ENCODE results near the gene CHN2.

The CHN2 gene

DNA sequence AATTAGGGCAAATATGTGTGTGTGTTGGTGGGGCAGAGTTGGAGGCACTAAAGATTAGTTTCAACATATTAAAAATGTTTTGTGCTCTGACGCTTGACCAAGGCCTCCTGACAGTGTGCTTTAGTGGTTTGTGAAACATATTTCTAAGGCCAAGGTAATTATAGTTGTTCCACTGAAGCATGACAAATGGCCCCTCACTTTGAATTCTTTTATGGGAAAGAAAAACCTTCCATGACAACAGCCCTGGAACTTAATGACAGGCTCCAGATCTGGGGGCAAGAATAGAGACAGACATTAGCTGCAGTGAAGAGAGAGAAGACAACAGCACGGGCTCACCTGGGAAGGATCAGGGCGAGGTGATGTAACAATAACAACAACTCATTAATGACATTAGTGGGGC is 155.8 kb downstream of the CHN2 start:
- TF ChIP-seq, protein P1, sequence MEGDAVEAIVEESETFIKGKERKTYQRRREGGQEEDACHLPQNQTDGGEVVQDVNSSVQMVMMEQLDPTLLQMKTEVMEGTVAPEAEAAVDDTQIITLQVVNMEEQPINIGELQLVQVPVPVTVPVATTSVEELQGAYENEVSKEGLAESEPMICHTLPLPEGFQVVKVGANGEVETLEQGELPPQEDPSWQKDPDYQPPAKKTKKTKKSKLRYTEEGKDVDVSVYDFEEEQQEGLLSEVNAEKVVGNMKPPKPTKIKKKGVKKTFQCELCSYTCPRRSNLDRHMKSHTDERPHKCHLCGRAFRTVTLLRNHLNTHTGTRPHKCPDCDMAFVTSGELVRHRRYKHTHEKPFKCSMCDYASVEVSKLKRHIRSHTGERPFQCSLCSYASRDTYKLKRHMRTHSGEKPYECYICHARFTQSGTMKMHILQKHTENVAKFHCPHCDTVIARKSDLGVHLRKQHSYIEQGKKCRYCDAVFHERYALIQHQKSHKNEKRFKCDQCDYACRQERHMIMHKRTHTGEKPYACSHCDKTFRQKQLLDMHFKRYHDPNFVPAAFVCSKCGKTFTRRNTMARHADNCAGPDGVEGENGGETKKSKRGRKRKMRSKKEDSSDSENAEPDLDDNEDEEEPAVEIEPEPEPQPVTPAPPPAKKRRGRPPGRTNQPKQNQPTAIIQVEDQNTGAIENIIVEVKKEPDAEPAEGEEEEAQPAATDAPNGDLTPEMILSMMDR (IDR thresholded peaks at IDR 0.05) = no peak

DNA sequence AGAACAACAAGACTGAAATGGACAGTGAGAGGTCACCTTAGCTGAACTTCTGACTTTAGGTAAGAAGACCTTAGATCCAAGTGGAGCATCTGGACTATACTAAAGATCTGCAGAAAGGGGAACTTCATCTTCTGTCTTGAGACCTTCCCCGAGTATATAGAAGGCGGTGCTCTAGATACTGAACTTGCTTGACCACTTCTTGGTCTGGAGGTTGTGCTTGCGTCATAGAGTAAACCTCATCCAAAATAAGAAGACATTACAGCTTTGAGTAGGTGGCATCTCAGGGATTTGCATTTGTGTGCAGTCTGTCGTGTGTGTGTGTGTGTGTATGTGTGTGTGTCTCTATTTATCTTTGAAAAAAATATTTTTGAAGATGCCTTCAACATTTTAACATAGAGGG is 157.5 kb downstream of the CHN2 start:
- TF ChIP-seq, protein P1 (IDR thresholded peaks at IDR 0.05) = no peak

DNA sequence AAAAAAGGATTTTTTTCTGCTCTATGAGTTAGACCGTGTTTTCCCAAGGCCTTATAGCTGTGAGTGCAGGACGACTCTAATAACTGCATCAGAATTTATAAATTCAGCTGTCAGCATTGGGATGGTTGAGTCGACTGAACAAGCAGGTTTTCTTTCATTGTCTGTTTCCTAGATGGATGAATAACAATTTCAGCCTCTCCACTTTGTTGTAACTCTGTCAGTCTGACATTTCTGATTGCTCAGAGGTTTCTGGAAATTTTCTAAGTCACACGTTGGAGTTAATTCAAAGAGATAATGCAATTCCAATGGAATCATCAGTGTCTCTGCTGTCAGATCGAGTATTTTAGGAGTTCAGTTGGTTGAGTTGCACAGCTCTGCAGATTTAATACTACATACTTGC is 159.2 kb downstream of the CHN2 start:
- TF ChIP-seq, protein P1 (IDR thresholded peaks at IDR 0.05) = no peak

DNA sequence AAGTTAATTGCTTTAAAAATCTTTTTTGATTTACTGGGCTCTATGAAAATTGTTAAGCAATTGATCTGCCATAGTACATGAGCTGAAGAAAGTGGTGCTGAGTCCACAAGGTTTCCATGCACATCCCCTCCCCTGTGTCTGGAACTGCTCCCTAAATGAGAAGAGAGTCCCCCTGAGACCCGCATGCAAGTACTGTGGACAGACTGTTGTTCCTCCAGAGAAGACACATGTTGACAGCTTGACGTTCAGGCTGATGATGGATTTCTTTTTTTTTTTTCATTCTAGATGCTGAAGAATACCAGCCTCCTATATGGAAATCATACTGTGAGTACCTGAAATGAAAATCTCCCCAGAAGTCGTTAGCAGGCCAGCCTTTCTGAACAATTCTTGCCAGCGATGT is 159.8 kb downstream of the CHN2 start:
- TF ChIP-seq, protein P1 (IDR thresholded peaks at IDR 0.05) = no peak

DNA sequence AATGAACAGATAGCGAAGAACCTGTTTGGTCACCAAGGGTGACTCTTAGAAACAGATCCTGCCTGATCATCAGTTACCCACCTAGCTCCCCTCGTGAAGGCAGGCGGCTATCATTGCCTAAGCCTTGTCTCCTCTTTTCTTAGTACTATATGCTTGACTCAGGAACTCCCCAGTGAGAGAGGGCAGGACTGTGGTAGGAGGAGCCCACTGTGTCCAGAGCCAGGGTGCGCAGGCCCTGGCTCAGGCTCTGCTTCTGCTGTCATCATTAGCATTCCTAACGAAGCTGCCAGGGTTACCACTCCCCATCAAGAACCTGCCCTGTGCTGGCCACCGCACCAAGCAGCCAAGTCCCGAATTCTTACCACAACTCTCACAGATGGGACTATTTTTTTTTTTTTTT is 160.8 kb downstream of the CHN2 start:
- TF ChIP-seq, protein P1 (IDR thresholded peaks at IDR 0.05) = no peak

DNA sequence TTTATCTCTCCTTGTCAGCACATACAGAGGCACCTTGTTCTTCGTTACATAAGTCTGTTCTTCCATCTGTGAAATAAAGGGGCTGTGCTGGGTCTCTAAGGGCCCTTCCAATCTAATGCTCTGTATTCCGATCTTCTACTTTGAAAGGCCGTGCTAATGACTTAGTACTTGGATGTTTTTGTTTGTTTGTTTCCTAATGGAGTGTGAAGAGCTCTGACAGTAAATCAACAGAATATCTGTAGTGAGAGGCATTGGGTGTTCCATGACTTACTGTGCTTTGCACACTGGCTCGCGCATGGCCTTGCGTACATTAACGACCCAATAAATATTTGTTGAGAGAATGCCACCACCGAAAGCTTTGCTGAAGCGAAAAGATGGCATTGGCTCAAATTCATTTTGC is 162.1 kb downstream of the CHN2 start:
- TF ChIP-seq, protein P1 (IDR thresholded peaks at IDR 0.05) = no peak

DNA sequence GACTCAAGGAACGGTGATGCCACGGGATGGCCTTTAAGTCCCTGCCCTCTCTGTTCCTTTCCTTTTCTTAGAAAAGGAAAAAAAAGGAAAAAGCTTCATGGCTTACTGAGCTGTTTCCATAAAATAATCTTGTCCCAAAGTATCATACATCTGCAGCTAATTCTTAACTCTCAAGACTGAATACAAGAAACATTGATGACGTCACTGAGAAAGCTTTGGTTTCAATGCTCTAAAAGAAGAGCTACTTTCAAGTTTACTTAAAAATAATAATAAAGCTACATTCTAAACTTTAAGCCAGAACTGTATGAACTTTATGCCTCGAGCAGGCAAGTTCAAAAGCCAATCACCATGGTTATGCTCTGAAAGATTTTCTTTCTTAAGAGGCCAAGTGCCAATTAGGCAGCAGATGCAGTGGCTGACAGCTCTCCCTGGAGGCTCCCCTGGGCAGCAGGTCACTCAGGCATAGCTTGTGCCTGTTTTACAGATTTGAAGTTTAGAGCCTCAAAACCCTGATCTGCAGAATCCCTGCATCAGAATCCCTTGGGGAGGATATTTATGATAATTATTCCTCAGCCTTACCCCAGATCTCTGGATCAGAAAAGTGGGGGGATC is 165.0 kb downstream of the CHN2 start:
- TF ChIP-seq, protein P1 (IDR thresholded peaks at IDR 0.05) = no peak
